Measurements from ENCODE around the gene P2RX6. TPM values are rescaled to one million over a fixed set of nuclear protein-coding genes. Genes with fewer than 3 reads are reported as not detected.

The P2RX6 gene
- total and polyA plus RNA-seq, 9 of the 15 experiments (the other 6 are each of a cell fraction or from before 2014, with no cell fraction given), result 0.01 to 3.9 (median 1.5) TPM; not detected in 1

DNA sequence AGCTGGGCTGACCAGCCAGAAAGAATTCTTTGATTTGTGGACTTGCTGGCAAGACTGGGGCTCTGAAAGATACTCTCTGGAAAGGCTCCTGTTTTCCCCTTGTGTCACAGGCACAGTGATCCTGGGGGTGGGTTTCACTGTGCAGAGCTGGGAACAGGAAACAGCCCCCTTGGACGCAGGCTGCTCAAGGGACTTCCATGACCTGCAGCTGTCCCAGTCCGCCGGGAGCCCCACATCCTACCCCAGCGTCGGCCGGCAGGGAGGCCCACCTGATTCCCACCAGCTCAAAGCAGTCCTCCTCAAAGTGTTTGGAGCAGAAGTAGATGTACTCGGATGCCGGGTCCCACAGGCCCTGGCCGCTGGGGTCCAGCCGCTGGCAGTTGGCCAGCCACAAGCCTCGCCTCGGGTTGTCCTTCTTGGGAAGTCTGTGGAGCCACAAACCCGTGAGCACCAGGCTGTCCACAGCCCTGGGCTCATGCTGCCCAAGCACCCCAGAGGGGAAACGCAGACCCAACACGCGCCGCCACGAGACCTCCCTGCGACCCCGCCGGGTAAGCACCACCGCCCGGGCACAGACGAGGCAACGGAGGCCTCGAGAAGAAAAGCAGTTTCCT, 13.9 kb upstream of the P2RX6 start (continued):
- peak; percentile 3; the same call in 1 of the 2 replicates for TF ChIP-seq ZBTB26 (CRISPR knock-in tag; IDR thresholded peaks at IDR 0.05)
- TF ChIP-seq MEIS2 (IDR thresholded peaks at IDR 0.05; ENCODE audit: partially characterized antibody), result no peak
- TF ChIP-seq ZNF347 (CRISPR knock-in tag; IDR thresholded peaks at IDR 0.05; ENCODE audit: low read depth), result 0 out of 2 replicates have a peak, but pooled peaks have one; percentile 17
- TF ChIP-seq ZNF143 (CRISPR knock-in tag; IDR thresholded peaks at IDR 0.05), result no peak
- no peak for TF ChIP-seq HEY1 (CRISPR knock-in tag; IDR thresholded peaks at IDR 0.05; ENCODE audit: borderline replicate concordance)
- TF ChIP-seq, protein P1, sequence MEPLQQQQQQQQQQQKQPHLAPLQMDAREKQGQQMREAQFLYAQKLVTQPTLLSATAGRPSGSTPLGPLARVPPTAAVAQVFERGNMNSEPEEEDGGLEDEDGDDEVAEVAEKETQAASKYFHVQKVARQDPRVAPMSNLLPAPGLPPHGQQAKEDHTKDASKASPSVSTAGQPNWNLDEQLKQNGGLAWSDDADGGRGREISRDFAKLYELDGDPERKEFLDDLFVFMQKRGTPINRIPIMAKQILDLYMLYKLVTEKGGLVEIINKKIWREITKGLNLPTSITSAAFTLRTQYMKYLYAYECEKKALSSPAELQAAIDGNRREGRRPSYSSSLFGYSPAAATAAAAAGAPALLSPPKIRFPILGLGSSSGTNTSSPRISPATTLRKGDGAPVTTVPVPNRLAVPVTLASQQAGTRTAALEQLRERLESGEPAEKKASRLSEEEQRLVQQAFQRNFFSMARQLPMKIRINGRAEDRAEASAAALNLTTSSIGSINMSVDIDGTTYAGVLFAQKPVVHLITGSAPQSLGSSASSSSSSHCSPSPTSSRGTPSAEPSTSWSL (CRISPR knock-in tag; IDR thresholded peaks at IDR 0.05; ENCODE audit: borderline replicate concordance), result peak; percentile 75; the same call in 1 of the 2 replicates
- TF ChIP-seq EP400 (IDR thresholded peaks at IDR 0.05), result no peak
- no peak for TF ChIP-seq PHTF2 (CRISPR knock-in tag; IDR thresholded peaks at IDR 0.05)
- TF ChIP-seq, protein P2, sequence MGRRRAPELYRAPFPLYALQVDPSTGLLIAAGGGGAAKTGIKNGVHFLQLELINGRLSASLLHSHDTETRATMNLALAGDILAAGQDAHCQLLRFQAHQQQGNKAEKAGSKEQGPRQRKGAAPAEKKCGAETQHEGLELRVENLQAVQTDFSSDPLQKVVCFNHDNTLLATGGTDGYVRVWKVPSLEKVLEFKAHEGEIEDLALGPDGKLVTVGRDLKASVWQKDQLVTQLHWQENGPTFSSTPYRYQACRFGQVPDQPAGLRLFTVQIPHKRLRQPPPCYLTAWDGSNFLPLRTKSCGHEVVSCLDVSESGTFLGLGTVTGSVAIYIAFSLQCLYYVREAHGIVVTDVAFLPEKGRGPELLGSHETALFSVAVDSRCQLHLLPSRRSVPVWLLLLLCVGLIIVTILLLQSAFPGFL (CRISPR knock-in tag; IDR thresholded peaks at IDR 0.05), result no peak
- peak; percentile 44 for TF ChIP-seq ZNF133 (CRISPR knock-in tag; IDR thresholded peaks at IDR 0.05)
- 0 out of 2 replicates have a peak, but pooled peaks have one; percentile 10 for TF ChIP-seq ZNF75A (CRISPR knock-in tag; IDR thresholded peaks at IDR 0.05)
- 0 out of 2 replicates have a peak, but pooled peaks have one; percentile 33 for TF ChIP-seq HOXB6 (CRISPR knock-in tag; IDR thresholded peaks at IDR 0.05; ENCODE audit: borderline replicate concordance)
- no peak for TF ChIP-seq MYNN (IDR thresholded peaks at IDR 0.05)
- no peak for TF ChIP-seq MYNN (CRISPR knock-in tag; IDR thresholded peaks at IDR 0.05)
- TF ChIP-seq RBM34 (IDR thresholded peaks at IDR 0.05; ENCODE audit: borderline replicate concordance, insufficient read depth, low read length), result no peak

Data from K562 (cell line).